HG03135 (cell line): ENCODE data around the gene R3HCC1L.

Source experiments
- ATAC-seq: cut with Tn5 transposase; IDR thresholded peaks from one replicate; pipeline ENCODE4 v1.9.1; 2021; ENCODE audit warnings: mild to moderate bottlenecking, moderate library complexity; ENCODE audit not compliant: unreplicated experiment

The R3HCC1L gene

GRCh38 chr10:98272245-98272644 is 137.8 kb downstream of the R3HCC1L start:
- ATAC-seq, result no peak

DNA sequence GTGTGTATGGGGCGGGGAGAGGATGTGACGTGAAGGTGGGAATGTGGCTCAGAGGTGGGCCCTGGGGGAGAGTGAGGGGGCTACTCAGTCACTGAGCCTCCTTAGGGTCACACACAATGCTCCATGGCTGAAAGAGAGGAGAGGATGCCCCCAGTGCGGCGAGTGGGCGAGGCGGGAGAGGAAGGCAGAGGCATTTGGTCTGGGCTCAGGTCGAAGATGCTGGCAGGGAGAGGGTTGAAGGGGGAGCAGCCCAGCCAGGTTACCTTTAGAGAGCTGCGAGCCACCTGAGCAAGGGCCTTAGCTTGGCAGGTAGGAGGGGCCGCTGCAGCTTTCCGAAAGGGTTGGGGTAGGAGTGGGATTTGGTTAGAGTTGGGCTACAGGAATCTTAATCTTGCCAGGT is 138.2 kb downstream of the R3HCC1L start:
- ATAC-seq, result no peak

GRCh38 chr10:98273057-98273850 is 138.8 kb downstream of the R3HCC1L start:
- no peak for ATAC-seq

GRCh38 chr10:98274562-98274961 is 140.1 kb downstream of the R3HCC1L start:
- ATAC-seq, result no peak

GRCh38 chr10:98276311-98276710 is 141.9 kb downstream of the R3HCC1L start:
- ATAC-seq, result no peak

- ATAC-seq, result no peak
Measured at GRCh38 chr10:98285416-98285815, 151.0 kb downstream of the R3HCC1L start.

DNA sequence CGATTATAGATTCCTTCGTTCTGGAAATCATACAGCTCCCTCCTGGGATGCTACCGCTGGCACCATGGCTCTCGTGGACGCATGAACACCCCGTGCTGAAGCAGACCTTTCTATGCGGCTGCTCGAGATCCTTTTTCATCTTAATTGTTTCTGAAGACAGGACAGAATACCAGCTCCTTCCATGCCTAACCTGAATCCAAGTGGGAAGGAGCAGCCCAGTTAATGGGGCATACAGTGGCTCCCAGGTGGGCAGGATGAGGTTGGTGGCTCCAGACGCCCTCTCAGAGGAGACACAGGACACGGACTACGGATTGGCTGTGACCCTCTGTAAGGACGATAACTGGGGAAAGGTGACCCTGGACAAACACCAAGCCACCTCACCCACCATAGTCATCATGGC is 152.0 kb downstream of the R3HCC1L start:
- no peak for ATAC-seq

DNA sequence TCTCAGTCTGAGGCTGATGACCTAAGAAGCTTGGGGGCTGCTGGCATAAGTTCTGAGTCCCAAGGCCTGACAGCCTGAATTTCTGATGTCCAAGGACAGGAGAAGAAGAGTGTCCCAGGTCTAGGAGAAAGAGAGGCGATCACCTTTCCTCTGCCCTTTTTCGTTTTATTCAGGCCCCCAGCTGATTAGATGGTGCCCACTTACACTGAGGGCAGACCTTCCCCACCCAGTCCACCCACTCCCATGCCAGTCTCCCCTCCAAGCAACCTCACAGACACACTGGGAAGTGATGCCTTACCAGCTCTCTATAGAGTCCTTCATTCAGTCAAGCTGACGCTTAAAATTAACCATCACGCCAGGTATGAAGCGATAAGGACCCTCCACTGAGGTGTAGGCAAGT is 152.9 kb downstream of the R3HCC1L start:
- ATAC-seq, result no peak

GRCh38 chr10:98289802-98290209 is 155.3 kb downstream of the R3HCC1L start:
- no peak for ATAC-seq

GRCh38 chr10:98292971-98293370 is 158.5 kb downstream of the R3HCC1L start:
- no peak for ATAC-seq

DNA sequence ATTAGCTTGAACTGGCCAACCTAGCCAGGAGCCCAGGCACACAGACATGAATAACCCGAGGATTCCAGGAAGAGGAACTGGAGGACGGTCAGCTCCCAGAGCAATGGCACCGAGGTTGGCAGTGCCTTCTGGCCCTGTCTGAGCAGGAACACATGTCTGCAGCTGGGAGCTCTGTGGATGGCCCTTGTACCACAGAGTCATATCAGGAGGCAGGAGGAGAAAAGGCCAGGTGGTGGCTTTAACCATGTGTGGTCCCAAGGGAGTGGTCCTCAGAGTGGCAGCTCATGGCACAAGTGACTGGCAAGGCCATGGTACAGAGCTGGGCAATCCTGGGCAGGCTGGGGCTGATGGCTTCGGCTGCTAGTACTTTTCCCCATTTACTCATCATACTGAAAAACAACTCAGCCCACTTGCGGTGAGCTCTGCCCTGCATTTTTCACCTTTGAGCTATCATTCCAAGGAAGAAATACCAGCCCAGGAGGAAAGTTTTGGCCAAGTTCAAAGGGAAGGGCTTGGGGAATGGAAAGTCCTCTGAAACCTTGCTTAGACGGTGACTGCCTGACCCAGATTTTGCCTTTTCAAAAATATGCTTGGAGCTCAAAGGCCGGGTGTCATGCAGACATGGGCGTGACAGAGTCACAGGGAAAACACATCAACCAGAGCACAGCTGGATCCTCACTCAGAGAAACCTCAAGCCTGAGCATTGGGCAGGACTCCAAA is 159.3 kb downstream of the R3HCC1L start:
- no peak for ATAC-seq

GRCh38 chr10:98294270-98294627 is 159.8 kb downstream of the R3HCC1L start:
- ATAC-seq, result no peak
